ENCODE results near the gene FLT3. TPM values are rescaled to one million over a fixed set of nuclear protein-coding genes. Genes with fewer than 3 reads are reported as not detected.
"Not testable (repeated sequence)": the region's sequence is repeated elsewhere in the genome, so short reads cannot be mapped to it uniquely, and the experiment has no call there.

Gene FLT3
- total and polyA plus RNA-seq, 12 donors: 0.06 to 1.0 (median 0.26) TPM

GRCh38 chr13:28117689-28118377 is 17.5 kb upstream of the FLT3 start:
- intact Hi-C loops (cut with DNase I): no loop called here
- WGBS, 4 donors: 64 to 69% (median 67%) methylated on average over 9 of the region's 9 CpGs
- H3K27ac ChIP-seq: no peak overlapping the region
- no peaks in the 10 kb centered on the region for H3K9me3 ChIP-seq (replicated peaks in 1 of 3)
- peak; percentile 32 to 73 (median 47) for DNase-seq
- H3K4me1 ChIP-seq (replicated peaks in 1 of 2): no peaks in the 10 kb centered on the region
- TF ChIP-seq POLR2A (IDR thresholded peaks at IDR 0.05) (no peak), CTCF (IDR thresholded peaks at IDR 0.05) (no peak)
- peaks cover 5% of the 10 kb centered on the region for H3K27me3 ChIP-seq
- H3K36me3 ChIP-seq (replicated peaks in 1 of 2): no peaks in the 10 kb centered on the region
- no peak overlapping the region for H3K4me3 ChIP-seq

GRCh38 chr13:28116736-28117135 is 16.4 kb upstream of the FLT3 start:
- Histone ChIP-seq H3K9me3 (replicated peaks in 1 of 3) (no peaks in the 10 kb centered on the region), H3K27ac (no peak overlapping the region), H3K27me3 (no peaks in the 10 kb centered on the region), H3K4me3 (no peak overlapping the region), H3K4me1 (replicated peaks in 1 of 2) (no peaks in the 10 kb centered on the region), H3K36me3 (replicated peaks in 1 of 2) (no peaks in the 10 kb centered on the region)
- intact Hi-C loops (cut with DNase I): no loop called here
- WGBS, 4 donors: 68 to 85% (median 76%) methylated on average over 1 of the region's 1 CpG
- DNase-seq: no peak
- TF ChIP-seq POLR2A (IDR thresholded peaks at IDR 0.05) (no peak), CTCF (IDR thresholded peaks at IDR 0.05) (no peak)

- DNase-seq: no peak
- no peaks in the 10 kb centered on the region for H3K27me3 ChIP-seq
- H3K4me1 ChIP-seq (replicated peaks in 1 of 2): no peaks in the 10 kb centered on the region
- H3K36me3 ChIP-seq (replicated peaks in 1 of 2): no peaks in the 10 kb centered on the region
- no peak for TF ChIP-seq CTCF (IDR thresholded peaks at IDR 0.05)
- WGBS, 4 donors: 67 to 74% (median 71%) methylated on average over 3 of the region's 3 CpGs
- intact Hi-C loops (cut with DNase I): no loop called here
- no peak overlapping the region for H3K4me3 ChIP-seq
- H3K9me3 ChIP-seq (replicated peaks in 1 of 3): no peaks in the 10 kb centered on the region
- H3K27ac ChIP-seq: no peak overlapping the region
Observed at GRCh38 chr13:28110414-28110813, 10.0 kb upstream of the FLT3 start.

- intact Hi-C loops (cut with DNase I): no loop called here
- WGBS, 4 donors: 40 to 77% (median 61%) methylated on average over 1 of the region's 1 CpG
- H3K9me3 ChIP-seq (replicated peaks in 1 of 3): no peaks in the 10 kb centered on the region
- no peaks in the 10 kb centered on the region for H3K36me3 ChIP-seq (replicated peaks in 1 of 2)
- H3K4me1 ChIP-seq (replicated peaks in 1 of 2): no peaks in the 10 kb centered on the region
- no peak overlapping the region for H3K27ac ChIP-seq
- no peak for TF ChIP-seq POLR2A (IDR thresholded peaks at IDR 0.05)
- TF ChIP-seq CTCF (IDR thresholded peaks at IDR 0.05): no peak
- peaks cover 13% of the 10 kb centered on the region for H3K27me3 ChIP-seq
- no peak overlapping the region for H3K4me3 ChIP-seq
- no peak for DNase-seq
Observed at GRCh38 chr13:28106976-28107375, 6.6 kb upstream of the FLT3 start.

GRCh38 chr13:28101886-28102285 is 1.5 kb upstream of the FLT3 start:
- DNase-seq; H3K36me3 ChIP-seq (replicated peaks in 1 of 2); H3K9me3 ChIP-seq (replicated peaks in 1 of 3); H3K4me3 ChIP-seq; H3K27ac ChIP-seq; intact Hi-C loops (cut with DNase I): not testable (repeated sequence)
- Histone ChIP-seq H3K27me3 (peaks cover 53% of the 10 kb centered on the region), H3K4me1 (replicated peaks in 1 of 2) (peaks cover 0 to 14% of the 10 kb centered on the region in 2 donors)
- WGBS, 4 donors: 71 to 81% (median 80%) methylated on average over 4 of the region's 4 CpGs

Data from adrenal gland (tissue), 12 donors.